Stimulated activated naive CD8-positive, alpha-beta T cell treated with anti-CD3 and anti-CD28 coated beads, Interleukin-15, Interleukin-2, amounts not matched to agents 100 ng/mL and 50 ng/mL, for 24 hours (primary cell): ENCODE results near the gene IGF2.

ENCODE experiments used
- H3K27ac Mint-ChIP-seq: one replicate; pipeline ENCODE4 v1.8.0; 2021; ENCODE audit warnings: mild to moderate bottlenecking, mixed read lengths
- H3K27me3 Mint-ChIP-seq: one replicate; pipeline ENCODE4 v1.8.0; 2021; ENCODE audit warnings: mixed read lengths
- H3K36me3 Mint-ChIP-seq: one replicate; pipeline ENCODE4 v1.8.0; 2021; ENCODE audit warnings: low read depth, mixed read lengths
- H3K4me1 Mint-ChIP-seq: one replicate; pipeline ENCODE4 v1.8.0; 2021; ENCODE audit warnings: low read depth, mixed read lengths
- H3K4me3 Mint-ChIP-seq: one replicate; pipeline ENCODE4 v1.8.0; 2021; ENCODE audit warnings: mild to moderate bottlenecking, mixed read lengths
- H3K9me3 Mint-ChIP-seq: one replicate; pipeline ENCODE4 v1.8.0; 2021; ENCODE audit warnings: mixed read lengths

The IGF2 gene

GRCh38 chr11:2093575-2094353 is 45.4 kb downstream of the IGF2 start:
- peaks cover 11% of the 10 kb centered on the region for H3K27me3 Mint-ChIP-seq
- H3K36me3 Mint-ChIP-seq, result no peaks in the 10 kb centered on the region
- no peak overlapping the region for H3K4me3 Mint-ChIP-seq
- H3K9me3 Mint-ChIP-seq, result no peaks in the 10 kb centered on the region
- no peak overlapping the region for H3K27ac Mint-ChIP-seq
- peaks cover 4% of the 10 kb centered on the region for H3K4me1 Mint-ChIP-seq

DNA sequence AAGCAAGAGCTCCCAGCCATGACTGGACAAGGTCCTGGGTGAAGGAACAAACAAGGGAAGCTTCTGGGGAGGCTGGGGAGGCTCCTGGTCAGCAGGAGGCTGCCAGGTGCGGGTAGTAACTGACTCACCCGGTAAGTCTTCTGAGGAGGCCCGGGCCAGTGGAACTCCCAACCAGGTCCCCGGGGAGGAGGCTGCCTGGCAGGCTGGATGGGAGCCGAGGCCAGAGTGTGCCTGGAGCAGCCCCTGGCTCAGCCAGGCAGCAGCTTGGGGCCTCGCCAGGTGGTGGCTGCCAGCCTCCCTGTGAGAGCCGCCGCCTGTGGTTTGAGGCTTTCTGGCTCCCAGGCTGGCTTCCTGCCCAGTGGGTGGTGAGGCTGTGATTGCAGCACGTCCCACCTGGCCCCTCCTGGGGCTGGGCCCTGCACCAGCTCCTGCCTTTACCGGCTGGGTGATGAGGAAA is 46.2 kb downstream of the IGF2 start:
- H3K9me3 Mint-ChIP-seq, result no peaks in the 10 kb centered on the region
- H3K4me3 Mint-ChIP-seq, result no peak overlapping the region
- no peaks in the 10 kb centered on the region for H3K36me3 Mint-ChIP-seq
- peaks cover 4% of the 10 kb centered on the region for H3K4me1 Mint-ChIP-seq
- no peak overlapping the region for H3K27ac Mint-ChIP-seq
- H3K27me3 Mint-ChIP-seq, result peaks cover 11% of the 10 kb centered on the region

- Mint-ChIP-seq H3K4me3 (no peak overlapping the region), H3K9me3 (no peaks in the 10 kb centered on the region), H3K36me3 (no peaks in the 10 kb centered on the region), H3K27ac (no peak overlapping the region), H3K4me1 (peaks cover 4% of the 10 kb centered on the region), H3K27me3 (peaks cover 11% of the 10 kb centered on the region)
These were observed 46.7 kb downstream of the IGF2 start for GRCh38 chr11:2092464-2092910.

- no peaks in the 10 kb centered on the region for H3K36me3 Mint-ChIP-seq
- no peak overlapping the region for H3K27ac Mint-ChIP-seq
- peaks cover 4% of the 10 kb centered on the region for H3K4me1 Mint-ChIP-seq
- no peak overlapping the region for H3K4me3 Mint-ChIP-seq
- H3K9me3 Mint-ChIP-seq, result no peaks in the 10 kb centered on the region
- peaks cover 11% of the 10 kb centered on the region for H3K27me3 Mint-ChIP-seq
These were observed 47.3 kb downstream of the IGF2 start for GRCh38 chr11:2091786-2092463.

DNA sequence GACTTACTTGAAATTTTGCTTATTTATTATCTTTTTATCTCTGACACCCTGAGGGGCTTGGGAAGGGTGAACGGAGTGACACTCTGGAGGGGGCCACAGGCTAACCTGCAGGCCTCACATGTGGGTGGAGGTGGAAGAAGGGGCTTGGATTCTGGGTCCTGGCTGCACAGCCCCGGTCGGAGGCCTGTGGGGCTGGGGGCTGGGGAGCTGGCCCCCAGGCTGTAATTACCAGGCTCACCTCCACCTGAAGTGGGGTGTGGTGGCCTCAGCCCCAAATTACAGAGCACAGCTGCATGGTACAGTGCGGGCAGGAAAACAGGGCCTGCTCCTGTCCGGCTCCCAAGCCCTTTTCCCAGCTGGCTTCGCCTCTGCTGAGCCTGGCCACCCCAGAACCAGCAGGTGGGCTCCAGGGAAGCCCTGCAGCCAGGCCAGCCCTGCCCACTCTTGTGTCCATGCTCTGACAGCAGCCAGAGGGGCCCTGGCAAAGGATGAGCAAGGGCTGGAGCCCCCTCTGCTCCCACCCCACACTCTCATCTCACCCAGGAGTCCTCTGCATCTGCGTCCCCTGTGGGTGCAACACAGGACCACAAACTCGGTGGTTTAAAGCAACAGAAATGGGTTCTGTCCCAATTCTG is 48.0 kb downstream of the IGF2 start:
- Mint-ChIP-seq H3K4me1 (peaks cover 4% of the 10 kb centered on the region), H3K27ac (no peak overlapping the region), H3K9me3 (no peaks in the 10 kb centered on the region), H3K36me3 (no peaks in the 10 kb centered on the region), H3K4me3 (no peak overlapping the region), H3K27me3 (peaks cover 11% of the 10 kb centered on the region)

GRCh38 chr11:2090172-2091111 is 48.7 kb downstream of the IGF2 start:
- H3K27ac Mint-ChIP-seq, result no peak overlapping the region
- H3K4me3 Mint-ChIP-seq, result no peak overlapping the region
- no peaks in the 10 kb centered on the region for H3K9me3 Mint-ChIP-seq
- H3K36me3 Mint-ChIP-seq, result no peaks in the 10 kb centered on the region
- H3K27me3 Mint-ChIP-seq, result peaks cover 11% of the 10 kb centered on the region
- H3K4me1 Mint-ChIP-seq, result peaks cover 4% of the 10 kb centered on the region

DNA sequence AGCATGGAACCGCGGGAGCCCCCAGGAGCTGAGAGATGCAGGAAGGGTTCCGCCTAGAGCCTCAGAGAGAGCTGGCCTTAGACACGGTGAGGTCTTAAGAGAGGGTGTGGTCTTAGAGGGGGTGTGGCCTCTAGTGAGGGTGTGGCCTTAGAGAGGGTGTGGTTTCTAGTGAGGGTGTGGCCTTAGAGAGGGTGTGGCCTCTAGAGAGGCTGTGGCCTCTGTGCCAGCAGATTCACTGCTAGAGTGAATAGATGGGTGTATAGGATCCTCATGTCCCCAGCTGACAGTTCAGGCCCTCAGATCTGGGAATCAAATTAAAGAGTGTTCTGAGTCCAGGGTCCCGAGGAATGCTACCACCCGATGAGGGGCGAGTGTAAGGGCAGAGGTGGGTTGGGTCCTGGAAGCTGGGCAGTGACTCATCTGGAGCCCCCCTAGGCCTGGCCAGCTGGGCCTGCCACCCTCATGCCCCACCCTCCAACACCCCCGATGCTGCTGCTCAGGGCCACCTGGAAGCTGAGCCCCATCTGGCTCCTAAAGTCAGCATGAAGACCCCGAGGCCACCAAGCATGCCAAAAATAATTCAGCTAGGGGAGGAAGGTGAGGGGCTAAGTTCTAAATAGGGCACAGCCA is 49.5 kb downstream of the IGF2 start:
- no peaks in the 10 kb centered on the region for H3K9me3 Mint-ChIP-seq
- H3K4me3 Mint-ChIP-seq, result no peak overlapping the region
- H3K36me3 Mint-ChIP-seq, result no peaks in the 10 kb centered on the region
- H3K27ac Mint-ChIP-seq, result no peak overlapping the region
- H3K4me1 Mint-ChIP-seq, result peaks cover 4% of the 10 kb centered on the region
- H3K27me3 Mint-ChIP-seq, result peaks cover 15% of the 10 kb centered on the region

DNA sequence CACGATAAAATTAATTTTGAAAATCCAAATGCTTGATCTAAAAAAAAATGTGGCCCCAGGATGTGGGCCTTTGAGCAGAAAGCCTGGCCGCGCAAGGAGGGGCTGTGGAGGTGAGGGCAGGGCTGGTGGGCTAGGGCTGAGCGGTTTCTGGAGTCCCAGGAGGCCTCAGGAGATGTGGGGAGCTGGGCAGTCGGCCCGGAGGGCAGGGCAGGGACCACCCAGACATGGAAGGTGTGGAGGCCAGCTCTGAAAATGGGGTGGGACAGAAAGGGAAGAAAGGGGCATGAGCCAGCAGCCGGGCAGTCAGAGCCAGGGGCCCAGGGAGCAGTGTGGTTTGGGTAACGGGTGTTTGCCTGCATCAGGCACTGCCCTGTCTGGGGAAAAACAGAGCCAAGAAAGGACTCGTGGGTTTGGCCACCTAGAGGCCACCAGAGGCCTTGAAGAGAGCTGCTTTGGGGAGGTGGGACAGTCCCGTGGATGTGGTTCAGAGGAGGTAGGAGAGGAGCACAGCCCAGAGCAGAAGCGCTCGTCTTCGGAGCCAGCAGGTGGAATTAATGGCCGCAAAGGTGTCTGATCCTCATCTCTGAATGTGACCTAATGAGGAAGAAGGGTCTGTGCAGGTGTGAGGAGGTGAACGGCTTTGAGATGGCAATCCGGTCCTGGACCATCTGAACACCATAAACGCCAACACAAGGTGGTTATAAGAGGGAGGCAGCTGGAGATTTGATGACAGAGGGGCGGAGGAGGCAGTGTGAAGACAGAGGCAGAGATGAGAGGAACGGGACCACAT is 50.2 kb downstream of the IGF2 start:
- H3K9me3 Mint-ChIP-seq, result peaks cover 6% of the 10 kb centered on the region
- H3K4me3 Mint-ChIP-seq, result no peak overlapping the region
- no peak overlapping the region for H3K27ac Mint-ChIP-seq

DNA sequence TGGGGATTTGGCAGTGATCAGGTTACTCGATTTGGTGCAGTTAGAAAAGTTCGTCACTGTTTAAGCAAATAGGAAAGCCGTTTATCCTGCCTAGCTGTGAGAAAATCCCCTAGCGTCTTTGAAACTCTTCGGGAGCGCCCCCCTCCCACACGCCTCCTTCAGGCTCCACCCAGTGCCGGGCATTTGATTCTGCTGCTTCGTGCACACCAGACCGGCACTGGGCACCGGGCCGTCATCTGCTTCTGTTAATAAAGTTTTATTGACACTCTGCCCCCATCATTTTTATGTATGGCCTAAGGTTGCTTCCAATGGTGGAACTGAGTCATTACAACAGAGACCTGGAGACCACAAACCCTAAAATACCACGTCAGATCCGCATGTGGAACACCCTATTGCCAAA is 50.9 kb downstream of the IGF2 start:
- peaks cover 9% of the 10 kb centered on the region for H3K9me3 Mint-ChIP-seq
- peaks cover 24% of the 10 kb centered on the region for H3K27me3 Mint-ChIP-seq
- no peak overlapping the region for H3K4me3 Mint-ChIP-seq
- no peak overlapping the region for H3K27ac Mint-ChIP-seq
- no peaks in the 10 kb centered on the region for H3K36me3 Mint-ChIP-seq
- H3K4me1 Mint-ChIP-seq, result peaks cover 1% of the 10 kb centered on the region

More for the DNA sequence above, 50.2 kb downstream of the IGF2 start:
- H3K36me3 Mint-ChIP-seq, result no peaks in the 10 kb centered on the region
- peaks cover 22% of the 10 kb centered on the region for H3K27me3 Mint-ChIP-seq
- peaks cover 4% of the 10 kb centered on the region for H3K4me1 Mint-ChIP-seq

DNA sequence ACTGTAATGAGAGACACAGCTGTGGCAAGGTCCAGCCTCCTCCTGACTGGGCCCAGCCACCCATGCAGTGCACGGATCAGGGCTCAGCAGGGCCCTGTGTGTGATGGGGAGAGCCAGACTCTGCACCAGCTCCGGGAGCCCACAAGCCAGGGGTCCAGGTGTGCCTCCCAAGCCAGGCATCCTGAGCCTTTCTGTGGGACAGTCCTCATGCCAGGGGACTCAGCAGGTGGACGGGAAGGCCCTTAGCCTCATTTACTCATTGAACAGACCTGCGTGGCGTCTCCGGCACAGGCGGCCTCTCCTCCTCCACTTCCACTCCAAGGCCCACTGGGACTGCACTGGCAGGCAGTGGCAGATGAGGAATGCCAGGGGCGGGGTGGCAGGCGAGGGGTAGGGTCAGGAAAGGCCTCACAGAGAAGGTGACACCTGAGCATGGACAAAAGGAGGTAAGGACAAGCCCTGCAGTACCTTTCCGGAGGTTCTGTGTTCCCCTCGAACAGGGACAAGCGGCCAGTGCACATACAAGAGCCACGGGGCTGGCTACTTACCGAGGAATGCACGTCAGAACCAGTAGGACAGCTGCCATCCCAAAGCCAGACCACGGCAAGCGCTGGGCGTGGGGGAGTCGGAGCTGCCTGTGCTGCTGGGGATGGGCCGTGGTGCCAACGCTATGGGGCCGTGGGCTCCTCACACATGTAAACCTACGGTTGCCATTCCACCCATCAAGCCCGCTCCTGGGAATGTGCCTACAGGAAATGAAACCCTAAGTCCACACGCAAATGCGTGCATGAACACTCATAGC is 52.7 kb downstream of the IGF2 start:
- Mint-ChIP-seq H3K4me3 (no peak overlapping the region), H3K27me3 (peaks cover 20% of the 10 kb centered on the region), H3K36me3 (no peaks in the 10 kb centered on the region), H3K27ac (no peak overlapping the region), H3K9me3 (peaks cover 9% of the 10 kb centered on the region), H3K4me1 (no peaks in the 10 kb centered on the region)

GRCh38 chr11:2085251-2086066 is 53.7 kb downstream of the IGF2 start:
- Mint-ChIP-seq H3K4me3 (no peak overlapping the region), H3K9me3 (peaks cover 9% of the 10 kb centered on the region), H3K36me3 (no peaks in the 10 kb centered on the region), H3K27ac (no peak overlapping the region), H3K4me1 (no peaks in the 10 kb centered on the region), H3K27me3 (peaks cover 25% of the 10 kb centered on the region)

- Mint-ChIP-seq H3K27me3 (peaks cover 29% of the 10 kb centered on the region), H3K36me3 (no peaks in the 10 kb centered on the region), H3K4me1 (no peaks in the 10 kb centered on the region)
These were observed 54.5 kb downstream of the IGF2 start for GRCh38 chr11:2084721-2085120.

More at GRCh38 chr11:2084721-2085120, 54.5 kb downstream of the IGF2 start:
- H3K27ac Mint-ChIP-seq, result no peak overlapping the region
- H3K9me3 Mint-ChIP-seq, result peaks cover 9% of the 10 kb centered on the region
- no peak overlapping the region for H3K4me3 Mint-ChIP-seq
